K562 (cell line): ENCODE measurements around the gene IMMP2L. TPM values are rescaled to one million over a fixed set of nuclear protein-coding genes. Genes with fewer than 3 reads are reported as not detected.

Experiments used
- ATAC-seq: fragments of 200-7000 bp; cut with Tn5 transposase; 3 replicates; pipeline ENCODE4 v1.9.1; 2020; ENCODE audit warnings: moderate library complexity
- BruUV-seq: library from RNA; stranded (reverse); fragments of 400-500 nt; replicated peaks from 2 replicates; lab custom pipeline; 2021; lab: Mats Ljungman, UMichigan
- CTCF ChIA-PET: fragments of 300-600 bp; formaldehyde crosslinking; extraction: SDS; loops from one replicate; lab custom pipeline; 2021; ENCODE audit warnings: low intra/inter-chr PET ratio; lab: Yijun Ruan, JAX
- POLR2A ChIA-PET: fragments of 300-600, 350-650 bp; sonication (Branson Sonifier 250); formaldehyde crosslinking; extraction: SDS; loops from one replicate; lab custom pipeline; 2021; ENCODE audit warnings: antibody characterized with exemption, inconsistent platforms; lab: Yijun Ruan, JAX
- DNase-seq, 4 experiments: peaks; one replicate each; pipeline versions ENCODE4 v3.0.0 to v3.0.0-alpha.2; 2011 to 2018; ENCODE audit warnings: low spot score in 3 of 4, mixed read lengths in 3 of 4; ENCODE audit errors: extremely low read depth in 1 of 4
- FAIRE-seq: peaks from 2 replicates; lab custom pipeline; 2011; peaks lifted over from hg19 to GRCh38; lab: Jason Lieb, UNC
- H2AFZ ChIP-seq: 2 replicates; pipeline ENCODE4 v1.6.0; 2011; ENCODE audit warnings: low read depth, low read length, control low read depth, inconsistent platforms
- H3K27ac ChIP-seq: fragments of 200-600 bp; 3 replicates; pipeline ENCODE4 v1.8.0; 2011; ENCODE audit warnings: low read depth, mild to moderate bottlenecking, control low read depth, inconsistent platforms, low read length, moderate library complexity, mixed read lengths; ENCODE audit errors: extremely low read depth
- H3K27me3 ChIP-seq, 2 experiments: fragments of 300-600 bp in 1 of 2; 2 replicates in 1 of 2; 3 replicates in 1 of 2; pipeline versions ENCODE4 v1.6.0 to v1.8.0; 2011; ENCODE audit warnings: inconsistent platforms in 2 of 2, low read length in 2 of 2, mild to moderate bottlenecking in 1 of 2, mixed read lengths in 1 of 2, moderate library complexity in 1 of 2; ENCODE audit not compliant: control insufficient read depth in 2 of 2, insufficient read depth in 2 of 2
- H3K36me3 ChIP-seq: fragments of 300-600 bp; 3 replicates; pipeline ENCODE4 v1.8.0; 2011; ENCODE audit warnings: mild to moderate bottlenecking, low read length, inconsistent platforms; ENCODE audit not compliant: control insufficient read depth, insufficient read depth
- H3K4me1 ChIP-seq, 2 experiments: fragments of 200-600 bp in 1 of 2; replicated peaks in 1 of 2; 2 replicates in 1 of 2; 3 replicates in 1 of 2; pipeline versions ENCODE4 v1.5.1 to v1.8.0; 2011; ENCODE audit warnings: inconsistent platforms in 2 of 2, low read length in 2 of 2, mild to moderate bottlenecking in 1 of 2, mixed read lengths in 1 of 2, moderate library complexity in 1 of 2; ENCODE audit not compliant: control insufficient read depth in 2 of 2, insufficient read depth in 2 of 2
- H3K4me2 ChIP-seq: 2 replicates; pipeline ENCODE4 v1.6.1; 2011; ENCODE audit warnings: low read length, control low read depth, inconsistent platforms, mixed read lengths; ENCODE audit not compliant: insufficient read depth
- H3K4me3 ChIP-seq: fragments of 200-600 bp; sonication (generic), shearing (Covaris generic); 2 replicates; pipeline ENCODE4 v1.5.1; 2016; ENCODE audit warnings: control low read depth, inconsistent platforms
- H3K79me2 ChIP-seq: fragments of 200-600 bp; 3 replicates; pipeline ENCODE4 v1.8.0; 2011; ENCODE audit warnings: low read length, inconsistent platforms; ENCODE audit not compliant: control insufficient read depth, insufficient read depth
- H3K9ac ChIP-seq, 2 experiments: 2 replicates each; pipeline versions ENCODE4 v1.6.0 to v1.6.1; 2011; ENCODE audit warnings: low read depth in 2 of 2, low read length in 2 of 2, control low read depth in 1 of 2, inconsistent platforms in 1 of 2, mild to moderate bottlenecking in 1 of 2, mixed read lengths in 1 of 2; ENCODE audit not compliant: insufficient read depth in 1 of 2
- H3K9me1 ChIP-seq: one replicate; pipeline ENCODE4 v1.6.0; 2011; ENCODE audit warnings: inconsistent platforms, mild to moderate bottlenecking, low read length, moderate library complexity; ENCODE audit not compliant: control insufficient read depth, insufficient read depth
- H3K9me3 ChIP-seq: replicated peaks from 2 replicates; pipeline ENCODE4 v1.5.1; 2011; ENCODE audit warnings: low read depth, low read length, inconsistent platforms; ENCODE audit not compliant: control insufficient read depth, insufficient read depth
- H4K20me1 ChIP-seq: replicated peaks from 2 replicates; pipeline ENCODE4 v1.6.1; 2011; ENCODE audit warnings: low read length, inconsistent platforms, mixed read lengths; ENCODE audit not compliant: control insufficient read depth, insufficient read depth
- JUND ChIP-seq, 2 experiments: IDR thresholded peaks; 2 replicates in 1 of 2; 3 replicates in 1 of 2; pipeline ENCODE4 v1.6.1; 2011; ENCODE audit warnings: borderline replicate concordance in 2 of 2, low read depth in 2 of 2, low read length in 2 of 2, improper control_type of control experiment in 1 of 2, missing biosample characterization in 1 of 2, missing genetic modification characterization in 1 of 2, missing genetic modification reagents in 1 of 2
- WGBS: fragments of 100-300 bp; shearing (Covaris generic); methylation state at CpG from one replicate; pipeline ENCODE4 v1.1.6; 2016; ENCODE audit warnings: low coverage, mixed read lengths; ENCODE audit not compliant: insufficient coverage; ENCODE audit errors: missing lambda C conversion rate; 5-methylcytosine and 5-hydroxymethylcytosine counted together
- in situ Hi-C: fragments of 300-500 bp; cut with MboI; formaldehyde crosslinking; loops from 4 replicates; pipeline ENCODE4 v1.15.0; 2018; ENCODE audit warnings: inconsistent platforms, mixed read lengths
- intact Hi-C: fragments of 100-400 bp; cut with micrococcal nuclease; formaldehyde crosslinking; loops from 2 replicates; pipeline ENCODE4 v1.14.2; 2022
- polyA plus RNA-seq, 8 experiments: library from polyadenylated mRNA; depleted of rRNA in 4 of 8; stranded (reverse) in 5 of 8; unstranded in 3 of 8; fragments of >200 nt; fragmentation: Nextera tagmentation in 2 of 8; fragmentation: Illumina TruSeq in 1 of 8; extraction: Ambion mirVana in 2 of 8; extraction: Trizol in 1 of 8; gene quantifications; 2 replicates each; pipeline versions ENCODE4 v1.2.1 to v1.2.3, GENCODE V29; 2011 to 2014; ENCODE audit warnings: inconsistent platforms in 1 of 8, missing spikeins in 1 of 8
- total RNA-seq, 7 experiments: library from RNA; depleted of rRNA in 6 of 7; stranded (reverse); fragments of >200 nt in 6 of 7; fragmentation: Illumina TruSeq in 2 of 7; extraction: Trizol in 2 of 7; gene quantifications; 2 replicates each; pipeline versions ENCODE4 v1.2.1 to v1.2.3, GENCODE V29; 2011 to 2021; ENCODE audit warnings: low replicate concordance in 1 of 7
- TF ChIP-seq, protein P1 (sequence below): fragments of 200-600 bp; sonication (generic); IDR thresholded peaks from one replicate; pipeline ENCODE4 v1.6.1; 2012; ENCODE audit warnings: mild to moderate bottlenecking, low read depth, low read length, inconsistent platforms

IMMP2L gene
- total and polyA plus RNA-seq, 9 of the 15 experiments (the other 6 are each of a cell fraction or from before 2014, with no cell fraction given), result 29.7 to 116 (median 53.0) TPM

DNA sequence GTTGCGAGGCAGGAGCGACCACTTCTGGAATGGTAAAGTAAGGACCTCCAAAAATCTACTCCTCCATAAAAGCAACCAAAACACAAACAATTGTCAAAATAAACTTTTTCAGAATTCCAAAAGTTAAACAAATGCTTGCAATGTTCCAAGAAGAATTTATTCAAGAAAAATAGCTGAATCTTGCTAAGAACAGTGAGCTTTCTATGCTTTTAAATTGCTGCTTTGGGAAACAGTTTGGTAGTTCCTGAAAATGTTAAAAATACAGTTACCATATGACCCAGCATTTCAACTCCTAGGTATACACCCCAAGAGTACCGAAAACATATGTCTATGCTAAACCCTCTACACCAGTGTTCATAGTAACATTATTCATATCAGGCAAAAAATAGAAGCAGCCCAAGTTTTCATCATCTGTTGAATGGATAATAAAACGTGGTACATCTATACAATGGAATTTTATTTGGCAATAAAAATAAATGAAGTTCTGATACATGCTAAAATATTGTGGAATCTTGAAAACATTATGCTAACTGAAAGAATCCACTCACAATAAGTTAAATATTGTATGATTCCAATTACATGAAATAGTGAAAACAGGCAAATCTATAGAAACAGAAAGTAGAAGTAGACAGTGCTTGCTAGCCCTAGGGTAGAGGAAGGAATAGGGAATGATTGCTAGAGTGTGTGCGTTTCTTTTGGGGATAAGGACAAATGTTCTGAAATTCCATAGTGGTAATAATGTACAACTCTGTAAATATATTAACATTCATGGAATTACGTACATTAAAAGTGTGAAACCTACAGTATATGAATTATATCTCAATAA, 414.4 kb downstream of the IMMP2L start:
- TF ChIP-seq, protein P1, sequence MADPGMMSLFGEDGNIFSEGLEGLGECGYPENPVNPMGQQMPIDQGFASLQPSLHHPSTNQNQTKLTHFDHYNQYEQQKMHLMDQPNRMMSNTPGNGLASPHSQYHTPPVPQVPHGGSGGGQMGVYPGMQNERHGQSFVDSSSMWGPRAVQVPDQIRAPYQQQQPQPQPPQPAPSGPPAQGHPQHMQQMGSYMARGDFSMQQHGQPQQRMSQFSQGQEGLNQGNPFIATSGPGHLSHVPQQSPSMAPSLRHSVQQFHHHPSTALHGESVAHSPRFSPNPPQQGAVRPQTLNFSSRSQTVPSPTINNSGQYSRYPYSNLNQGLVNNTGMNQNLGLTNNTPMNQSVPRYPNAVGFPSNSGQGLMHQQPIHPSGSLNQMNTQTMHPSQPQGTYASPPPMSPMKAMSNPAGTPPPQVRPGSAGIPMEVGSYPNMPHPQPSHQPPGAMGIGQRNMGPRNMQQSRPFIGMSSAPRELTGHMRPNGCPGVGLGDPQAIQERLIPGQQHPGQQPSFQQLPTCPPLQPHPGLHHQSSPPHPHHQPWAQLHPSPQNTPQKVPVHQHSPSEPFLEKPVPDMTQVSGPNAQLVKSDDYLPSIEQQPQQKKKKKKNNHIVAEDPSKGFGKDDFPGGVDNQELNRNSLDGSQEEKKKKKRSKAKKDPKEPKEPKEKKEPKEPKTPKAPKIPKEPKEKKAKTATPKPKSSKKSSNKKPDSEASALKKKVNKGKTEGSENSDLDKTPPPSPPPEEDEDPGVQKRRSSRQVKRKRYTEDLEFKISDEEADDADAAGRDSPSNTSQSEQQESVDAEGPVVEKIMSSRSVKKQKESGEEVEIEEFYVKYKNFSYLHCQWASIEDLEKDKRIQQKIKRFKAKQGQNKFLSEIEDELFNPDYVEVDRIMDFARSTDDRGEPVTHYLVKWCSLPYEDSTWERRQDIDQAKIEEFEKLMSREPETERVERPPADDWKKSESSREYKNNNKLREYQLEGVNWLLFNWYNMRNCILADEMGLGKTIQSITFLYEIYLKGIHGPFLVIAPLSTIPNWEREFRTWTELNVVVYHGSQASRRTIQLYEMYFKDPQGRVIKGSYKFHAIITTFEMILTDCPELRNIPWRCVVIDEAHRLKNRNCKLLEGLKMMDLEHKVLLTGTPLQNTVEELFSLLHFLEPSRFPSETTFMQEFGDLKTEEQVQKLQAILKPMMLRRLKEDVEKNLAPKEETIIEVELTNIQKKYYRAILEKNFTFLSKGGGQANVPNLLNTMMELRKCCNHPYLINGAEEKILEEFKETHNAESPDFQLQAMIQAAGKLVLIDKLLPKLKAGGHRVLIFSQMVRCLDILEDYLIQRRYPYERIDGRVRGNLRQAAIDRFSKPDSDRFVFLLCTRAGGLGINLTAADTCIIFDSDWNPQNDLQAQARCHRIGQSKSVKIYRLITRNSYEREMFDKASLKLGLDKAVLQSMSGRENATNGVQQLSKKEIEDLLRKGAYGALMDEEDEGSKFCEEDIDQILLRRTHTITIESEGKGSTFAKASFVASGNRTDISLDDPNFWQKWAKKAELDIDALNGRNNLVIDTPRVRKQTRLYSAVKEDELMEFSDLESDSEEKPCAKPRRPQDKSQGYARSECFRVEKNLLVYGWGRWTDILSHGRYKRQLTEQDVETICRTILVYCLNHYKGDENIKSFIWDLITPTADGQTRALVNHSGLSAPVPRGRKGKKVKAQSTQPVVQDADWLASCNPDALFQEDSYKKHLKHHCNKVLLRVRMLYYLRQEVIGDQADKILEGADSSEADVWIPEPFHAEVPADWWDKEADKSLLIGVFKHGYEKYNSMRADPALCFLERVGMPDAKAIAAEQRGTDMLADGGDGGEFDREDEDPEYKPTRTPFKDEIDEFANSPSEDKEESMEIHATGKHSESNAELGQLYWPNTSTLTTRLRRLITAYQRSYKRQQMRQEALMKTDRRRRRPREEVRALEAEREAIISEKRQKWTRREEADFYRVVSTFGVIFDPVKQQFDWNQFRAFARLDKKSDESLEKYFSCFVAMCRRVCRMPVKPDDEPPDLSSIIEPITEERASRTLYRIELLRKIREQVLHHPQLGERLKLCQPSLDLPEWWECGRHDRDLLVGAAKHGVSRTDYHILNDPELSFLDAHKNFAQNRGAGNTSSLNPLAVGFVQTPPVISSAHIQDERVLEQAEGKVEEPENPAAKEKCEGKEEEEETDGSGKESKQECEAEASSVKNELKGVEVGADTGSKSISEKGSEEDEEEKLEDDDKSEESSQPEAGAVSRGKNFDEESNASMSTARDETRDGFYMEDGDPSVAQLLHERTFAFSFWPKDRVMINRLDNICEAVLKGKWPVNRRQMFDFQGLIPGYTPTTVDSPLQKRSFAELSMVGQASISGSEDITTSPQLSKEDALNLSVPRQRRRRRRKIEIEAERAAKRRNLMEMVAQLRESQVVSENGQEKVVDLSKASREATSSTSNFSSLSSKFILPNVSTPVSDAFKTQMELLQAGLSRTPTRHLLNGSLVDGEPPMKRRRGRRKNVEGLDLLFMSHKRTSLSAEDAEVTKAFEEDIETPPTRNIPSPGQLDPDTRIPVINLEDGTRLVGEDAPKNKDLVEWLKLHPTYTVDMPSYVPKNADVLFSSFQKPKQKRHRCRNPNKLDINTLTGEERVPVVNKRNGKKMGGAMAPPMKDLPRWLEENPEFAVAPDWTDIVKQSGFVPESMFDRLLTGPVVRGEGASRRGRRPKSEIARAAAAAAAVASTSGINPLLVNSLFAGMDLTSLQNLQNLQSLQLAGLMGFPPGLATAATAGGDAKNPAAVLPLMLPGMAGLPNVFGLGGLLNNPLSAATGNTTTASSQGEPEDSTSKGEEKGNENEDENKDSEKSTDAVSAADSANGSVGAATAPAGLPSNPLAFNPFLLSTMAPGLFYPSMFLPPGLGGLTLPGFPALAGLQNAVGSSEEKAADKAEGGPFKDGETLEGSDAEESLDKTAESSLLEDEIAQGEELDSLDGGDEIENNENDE, result no peak
- TF ChIP-seq JUND (IDR thresholded peaks at IDR 0.05; ENCODE audit: borderline replicate concordance, low read depth, low read length) (no peak), JUND (tag; IDR thresholded peaks at IDR 0.05; ENCODE audit: borderline replicate concordance, low read depth, low read length) (no peak)
- no peaks in the 10 kb centered on the region for H3K36me3 ChIP-seq
- no peak overlapping the region for H3K4me3 ChIP-seq
- H3K27ac ChIP-seq, result no peak overlapping the region
- DNase-seq, result no peak
- no peaks in the 10 kb centered on the region for H3K79me2 ChIP-seq
- in situ Hi-C loops, result no loop called here
- H3K9ac ChIP-seq, result no peak overlapping the region
- no peak overlapping the region for H3K4me2 ChIP-seq
- no peak overlapping the region for H2AFZ ChIP-seq
- CTCF ChIA-PET, result no interaction called here
- H3K9me1 ChIP-seq, result no peaks in the 10 kb centered on the region
- no peaks in the 10 kb centered on the region for H4K20me1 ChIP-seq
- no peaks in the 10 kb centered on the region for H3K4me1 ChIP-seq
- BruUV-seq, result no TSS peak
- WGBS, result 74% methylated on average over 6 of the region's 6 CpGs
- POLR2A ChIA-PET, result interaction anchor here (0.6 to 1.8 kb wide), 2 partner anchors 16 to 531 kb away, joined by 3 to 6 read pairs; no protein-coding TSS in a partner anchor
- no peaks in the 10 kb centered on the region for H3K27me3 ChIP-seq
- intact Hi-C loops, result no loop called here
- ATAC-seq, result no peak
- H3K9me3 ChIP-seq, result no peaks in the 10 kb centered on the region
- no peak for FAIRE-seq
